ENCODE measurements around the gene TAS2R41. TPM values are rescaled to one million over a fixed set of nuclear protein-coding genes. Genes with fewer than 3 reads are reported as not detected.

TAS2R41 gene
- total RNA-seq, 4 donors from 2014 or later: not detected

GRCh38 chr7:143497008-143497795, 19.5 kb downstream of the TAS2R41 start:
- TF ChIP-seq, protein P1, sequence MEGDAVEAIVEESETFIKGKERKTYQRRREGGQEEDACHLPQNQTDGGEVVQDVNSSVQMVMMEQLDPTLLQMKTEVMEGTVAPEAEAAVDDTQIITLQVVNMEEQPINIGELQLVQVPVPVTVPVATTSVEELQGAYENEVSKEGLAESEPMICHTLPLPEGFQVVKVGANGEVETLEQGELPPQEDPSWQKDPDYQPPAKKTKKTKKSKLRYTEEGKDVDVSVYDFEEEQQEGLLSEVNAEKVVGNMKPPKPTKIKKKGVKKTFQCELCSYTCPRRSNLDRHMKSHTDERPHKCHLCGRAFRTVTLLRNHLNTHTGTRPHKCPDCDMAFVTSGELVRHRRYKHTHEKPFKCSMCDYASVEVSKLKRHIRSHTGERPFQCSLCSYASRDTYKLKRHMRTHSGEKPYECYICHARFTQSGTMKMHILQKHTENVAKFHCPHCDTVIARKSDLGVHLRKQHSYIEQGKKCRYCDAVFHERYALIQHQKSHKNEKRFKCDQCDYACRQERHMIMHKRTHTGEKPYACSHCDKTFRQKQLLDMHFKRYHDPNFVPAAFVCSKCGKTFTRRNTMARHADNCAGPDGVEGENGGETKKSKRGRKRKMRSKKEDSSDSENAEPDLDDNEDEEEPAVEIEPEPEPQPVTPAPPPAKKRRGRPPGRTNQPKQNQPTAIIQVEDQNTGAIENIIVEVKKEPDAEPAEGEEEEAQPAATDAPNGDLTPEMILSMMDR (IDR thresholded peaks at IDR 0.05): no peak
- TF ChIP-seq POLR2AphosphoS5 (IDR thresholded peaks at IDR 0.05): no peak
- no peak for TF ChIP-seq POLR2A (IDR thresholded peaks at IDR 0.05)
- no peak for TF ChIP-seq EP300 (IDR thresholded peaks at IDR 0.05; ENCODE audit: low read depth)
- 80% methylated on average over 1 to 4 of the region's 4 CpGs for WGBS, 2 donors (ENCODE audit: low coverage in 1 of 2)

GRCh38 chr7:143499246-143499645, 21.6 kb downstream of the TAS2R41 start:
- intact Hi-C loops (cut with DNase I; ENCODE audit: low total_unique reads) (no loop called here), in situ Hi-C loops (cut with MboI; ENCODE audit: low pct_ligation_motif_present in 1 of 4, low pct_unique_long_range_greater_than_20kb in 1 of 4, low sequenced_read_pairs in 3 of 4) (loop anchor here in 1 of 4 donors (10.0 kb wide), 1 partner anchor 264 kb away; no protein-coding TSS in a partner anchor)
- H3K4me3 ChIP-seq: no peak overlapping the region
- H3K4me1 ChIP-seq: peaks cover 0 to 8% (median 0%) of the 10 kb centered on the region in 4 donors
- no peak for DNase-seq
- TF ChIP-seq POLR2A (IDR thresholded peaks at IDR 0.05): no peak
- TF ChIP-seq, protein P1 (IDR thresholded peaks at IDR 0.05): no peak
- no peaks in the 10 kb centered on the region for H3K9me3 ChIP-seq
- H3K27me3 ChIP-seq: no peaks in the 10 kb centered on the region
- WGBS, 2 donors (ENCODE audit: low coverage in 1 of 2): 0 to 19% methylated on average over 1 to 2 of the region's 2 CpGs
- H3K27ac ChIP-seq: peak overlapping the region in 3 of 4 donors; percentile 16 to 45 (median 34)
- no peaks in the 10 kb centered on the region for H3K36me3 ChIP-seq

More at GRCh38 chr7:143497008-143497795, 19.5 kb downstream of the TAS2R41 start:
- no peak for DNase-seq
- H3K9me3 ChIP-seq: no peaks in the 10 kb centered on the region
- no peak overlapping the region for H3K27ac ChIP-seq
- no peaks in the 10 kb centered on the region for H3K27me3 ChIP-seq
- no peaks in the 10 kb centered on the region for H3K36me3 ChIP-seq
- intact Hi-C loops (cut with DNase I; ENCODE audit: low total_unique reads) (no loop called here), in situ Hi-C loops (cut with MboI; ENCODE audit: low pct_ligation_motif_present in 1 of 4, low pct_unique_long_range_greater_than_20kb in 1 of 4, low sequenced_read_pairs in 3 of 4) (loop anchor here in 1 of 4 donors (10.0 kb wide), 1 partner anchor 262 kb away; no protein-coding TSS in a partner anchor)
- H3K4me3 ChIP-seq: no peak overlapping the region
- peaks cover 0 to 8% (median 0%) of the 10 kb centered on the region in 4 donors for H3K4me1 ChIP-seq

- Histone ChIP-seq H3K27me3 (no peaks in the 10 kb centered on the region), H3K4me3 (no peak overlapping the region), H3K9me3 (no peaks in the 10 kb centered on the region), H3K27ac (peak overlapping the region in 3 of 4 donors; percentile 16 to 45 (median 34)), H3K4me1 (peaks cover 0 to 8% (median 0%) of the 10 kb centered on the region in 4 donors), H3K36me3 (no peaks in the 10 kb centered on the region)
- intact Hi-C loops (cut with DNase I; ENCODE audit: low total_unique reads) (no loop called here), in situ Hi-C loops (cut with MboI; ENCODE audit: low pct_ligation_motif_present in 1 of 4, low pct_unique_long_range_greater_than_20kb in 1 of 4, low sequenced_read_pairs in 3 of 4) (loop anchor here in 1 of 4 donors (10.0 kb wide), 1 partner anchor 265 kb away; no protein-coding TSS in a partner anchor)
- DNase-seq: no peak
- TF ChIP-seq POLR2A (IDR thresholded peaks at IDR 0.05) (no peak), POLR2AphosphoS5 (IDR thresholded peaks at IDR 0.05) (no peak), EP300 (IDR thresholded peaks at IDR 0.05; ENCODE audit: low read depth) (no peak)
- TF ChIP-seq, protein P1 (IDR thresholded peaks at IDR 0.05): no peak
- 65 to 82% methylated on average over 6 to 8 of the region's 8 CpGs for WGBS, 2 donors (ENCODE audit: low coverage in 1 of 2)
Measured at GRCh38 chr7:143499743-143500348, 22.2 kb downstream of the TAS2R41 start.

DNA sequence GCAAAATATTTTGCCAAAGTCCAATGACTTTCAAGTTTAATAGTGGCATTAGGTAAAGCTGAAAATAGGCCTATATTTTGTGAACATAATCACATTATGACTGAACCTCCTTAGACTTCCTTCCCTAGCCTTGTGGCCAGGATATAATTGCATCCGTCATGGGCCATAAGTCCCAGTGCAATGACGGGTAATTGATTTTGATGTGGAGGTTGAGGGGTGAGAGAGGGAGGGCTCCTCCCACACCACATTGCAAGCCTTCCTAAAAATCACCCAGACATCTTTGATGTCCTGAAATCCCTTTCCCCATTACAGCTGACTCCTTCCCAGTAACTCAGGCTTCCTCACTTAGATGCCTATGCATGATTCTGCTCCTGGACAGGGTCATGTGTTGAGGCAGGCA, 25.6 kb downstream of the TAS2R41 start:
- TF ChIP-seq, protein P1 (IDR thresholded peaks at IDR 0.05): no peak
- no peak for TF ChIP-seq EP300 (IDR thresholded peaks at IDR 0.05; ENCODE audit: low read depth)
- TF ChIP-seq POLR2AphosphoS5 (IDR thresholded peaks at IDR 0.05): no peak
- TF ChIP-seq POLR2A (IDR thresholded peaks at IDR 0.05): no peak
- no peak for DNase-seq
- intact Hi-C loops (cut with DNase I; ENCODE audit: low total_unique reads): no loop called here
- Histone ChIP-seq H3K36me3 (no peaks in the 10 kb centered on the region), H3K4me1 (peaks cover 0 to 8% (median 0%) of the 10 kb centered on the region in 4 donors), H3K9me3 (no peaks in the 10 kb centered on the region), H3K27ac (no peak overlapping the region), H3K27me3 (no peaks in the 10 kb centered on the region), H3K4me3 (no peak overlapping the region)
- in situ Hi-C loops (cut with MboI; ENCODE audit: low pct_ligation_motif_present in 1 of 4, low pct_unique_long_range_greater_than_20kb in 1 of 4, low sequenced_read_pairs in 3 of 4): no loop called here
- WGBS, 2 donors (ENCODE audit: low coverage in 1 of 2): 79 to 89% methylated on average over 2 of the region's 2 CpGs

Data from transverse colon (tissue), 4 donors.